Measurements from ENCODE around the gene VIL1. TPM values are rescaled to one million over a fixed set of nuclear protein-coding genes. Genes with fewer than 3 reads are reported as not detected.

The VIL1 gene
- total and polyA plus RNA-seq, 2 of the 13 experiments (the other 11 are each of a cell fraction or from before 2014, with no cell fraction given): 287 to 301 TPM

DNA sequence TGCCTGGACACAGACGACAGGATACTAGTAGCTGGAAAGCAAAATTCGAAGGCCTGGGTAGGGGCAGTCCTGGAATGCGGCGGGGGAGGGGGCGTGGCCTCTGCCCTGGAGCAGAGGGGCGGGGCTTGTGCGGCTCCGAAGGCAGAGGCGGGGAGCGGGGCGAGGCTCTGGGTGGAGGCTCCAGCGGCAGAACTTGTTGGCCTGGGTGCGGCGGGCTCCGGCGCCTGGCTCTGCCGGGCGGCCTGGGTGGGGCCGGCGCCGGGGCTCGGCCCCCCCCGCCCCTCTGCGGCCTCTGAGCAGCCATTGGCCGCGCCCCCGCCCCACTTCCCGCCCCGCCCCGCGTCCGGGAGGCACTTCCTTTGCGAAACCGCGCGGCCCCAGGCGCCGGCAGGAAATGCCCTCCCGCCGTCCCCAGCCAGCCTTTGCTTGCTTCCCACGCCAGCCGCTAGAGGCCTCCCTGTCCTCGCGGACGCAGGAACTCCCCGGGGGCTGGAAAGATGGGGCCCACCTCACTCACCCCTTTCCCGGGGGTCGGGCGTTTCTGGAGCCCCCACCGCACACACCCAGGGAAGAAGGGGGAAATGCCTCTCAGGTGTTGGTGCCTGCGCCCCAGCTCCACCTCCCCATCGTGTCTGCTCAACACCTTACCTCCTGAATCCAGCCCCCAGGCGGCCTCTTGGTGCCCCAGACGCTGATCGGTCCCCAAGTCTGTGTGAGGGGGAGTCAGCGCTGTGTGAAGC lies 12.5 kb upstream of the VIL1 start (continued):
- TF ChIP-seq, protein P1, sequence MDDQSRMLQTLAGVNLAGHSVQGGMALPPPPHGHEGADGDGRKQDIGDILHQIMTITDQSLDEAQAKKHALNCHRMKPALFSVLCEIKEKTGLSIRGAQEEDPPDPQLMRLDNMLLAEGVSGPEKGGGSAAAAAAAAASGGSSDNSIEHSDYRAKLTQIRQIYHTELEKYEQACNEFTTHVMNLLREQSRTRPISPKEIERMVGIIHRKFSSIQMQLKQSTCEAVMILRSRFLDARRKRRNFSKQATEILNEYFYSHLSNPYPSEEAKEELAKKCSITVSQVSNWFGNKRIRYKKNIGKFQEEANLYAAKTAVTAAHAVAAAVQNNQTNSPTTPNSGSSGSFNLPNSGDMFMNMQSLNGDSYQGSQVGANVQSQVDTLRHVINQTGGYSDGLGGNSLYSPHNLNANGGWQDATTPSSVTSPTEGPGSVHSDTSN (CRISPR knock-in tag; IDR thresholded peaks at IDR 0.05; ENCODE audit: borderline replicate concordance): no peak
- TF ChIP-seq ZNF780A (CRISPR knock-in tag; IDR thresholded peaks at IDR 0.05): no peak
- TF ChIP-seq, protein P2, sequence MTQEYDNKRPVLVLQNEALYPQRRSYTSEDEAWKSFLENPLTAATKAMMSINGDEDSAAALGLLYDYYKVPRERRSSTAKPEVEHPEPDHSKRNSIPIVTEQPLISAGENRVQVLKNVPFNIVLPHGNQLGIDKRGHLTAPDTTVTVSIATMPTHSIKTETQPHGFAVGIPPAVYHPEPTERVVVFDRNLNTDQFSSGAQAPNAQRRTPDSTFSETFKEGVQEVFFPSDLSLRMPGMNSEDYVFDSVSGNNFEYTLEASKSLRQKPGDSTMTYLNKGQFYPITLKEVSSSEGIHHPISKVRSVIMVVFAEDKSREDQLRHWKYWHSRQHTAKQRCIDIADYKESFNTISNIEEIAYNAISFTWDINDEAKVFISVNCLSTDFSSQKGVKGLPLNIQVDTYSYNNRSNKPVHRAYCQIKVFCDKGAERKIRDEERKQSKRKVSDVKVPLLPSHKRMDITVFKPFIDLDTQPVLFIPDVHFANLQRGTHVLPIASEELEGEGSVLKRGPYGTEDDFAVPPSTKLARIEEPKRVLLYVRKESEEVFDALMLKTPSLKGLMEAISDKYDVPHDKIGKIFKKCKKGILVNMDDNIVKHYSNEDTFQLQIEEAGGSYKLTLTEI (CRISPR knock-in tag; conservative IDR thresholded peaks at IDR 0.05): no peak
- TF ChIP-seq ZFP90 (CRISPR knock-in tag; IDR thresholded peaks at IDR 0.05; ENCODE audit: borderline replicate concordance): peak; percentile 84
- TF ChIP-seq POLR2A (IDR thresholded peaks at IDR 0.05; ENCODE audit: insufficient read depth in 1 of 2, low read depth in 2 of 2, low read length in 2 of 2): peak in 1 of 2 experiments; percentile 23; a peak in 1 of 4 replicates
- TF ChIP-seq IKZF1 (IDR thresholded peaks at IDR 0.05): no peak
- TF ChIP-seq, protein P3, sequence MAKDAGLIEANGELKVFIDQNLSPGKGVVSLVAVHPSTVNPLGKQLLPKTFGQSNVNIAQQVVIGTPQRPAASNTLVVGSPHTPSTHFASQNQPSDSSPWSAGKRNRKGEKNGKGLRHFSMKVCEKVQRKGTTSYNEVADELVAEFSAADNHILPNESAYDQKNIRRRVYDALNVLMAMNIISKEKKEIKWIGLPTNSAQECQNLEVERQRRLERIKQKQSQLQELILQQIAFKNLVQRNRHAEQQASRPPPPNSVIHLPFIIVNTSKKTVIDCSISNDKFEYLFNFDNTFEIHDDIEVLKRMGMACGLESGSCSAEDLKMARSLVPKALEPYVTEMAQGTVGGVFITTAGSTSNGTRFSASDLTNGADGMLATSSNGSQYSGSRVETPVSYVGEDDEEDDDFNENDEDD (CRISPR knock-in tag; IDR thresholded peaks at IDR 0.05; ENCODE audit: borderline replicate concordance): peak; percentile 56; the same call in 1 of the 2 replicates
- TF ChIP-seq, protein P4, sequence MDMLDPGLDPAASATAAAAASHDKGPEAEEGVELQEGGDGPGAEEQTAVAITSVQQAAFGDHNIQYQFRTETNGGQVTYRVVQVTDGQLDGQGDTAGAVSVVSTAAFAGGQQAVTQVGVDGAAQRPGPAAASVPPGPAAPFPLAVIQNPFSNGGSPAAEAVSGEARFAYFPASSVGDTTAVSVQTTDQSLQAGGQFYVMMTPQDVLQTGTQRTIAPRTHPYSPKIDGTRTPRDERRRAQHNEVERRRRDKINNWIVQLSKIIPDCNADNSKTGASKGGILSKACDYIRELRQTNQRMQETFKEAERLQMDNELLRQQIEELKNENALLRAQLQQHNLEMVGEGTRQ (IDR thresholded peaks at IDR 0.05; ENCODE audit: low read depth, low read length): no peak
- TF ChIP-seq, protein P4 (CRISPR knock-in tag; IDR thresholded peaks at IDR 0.05; ENCODE audit: borderline replicate concordance): no peak
- peak; percentile 47 for TF ChIP-seq POLR2AphosphoS5 (IDR thresholded peaks at IDR 0.05; ENCODE audit: low read depth, low read length)
- TF ChIP-seq KAT7 (CRISPR knock-in tag; IDR thresholded peaks at IDR 0.05; ENCODE audit: borderline replicate concordance): peak; percentile 73; the same call in 1 of the 2 replicates
- TF ChIP-seq ZNF772 (CRISPR knock-in tag; IDR thresholded peaks at IDR 0.05): peak; percentile 80; the same call in 1 of the 2 replicates
- TF ChIP-seq FOXA1 (IDR thresholded peaks at IDR 0.05): no peak
- peak; percentile 22 for TF ChIP-seq FOXA1 (CRISPR knock-in tag; IDR thresholded peaks at IDR 0.05)
- TF ChIP-seq TRIM24 (CRISPR knock-in tag; IDR thresholded peaks at IDR 0.05): no peak
- TF ChIP-seq ZNF253 (CRISPR knock-in tag; IDR thresholded peaks at IDR 0.05; ENCODE audit: borderline replicate concordance): no peak
- TF ChIP-seq ZFP36L2 (CRISPR knock-in tag; IDR thresholded peaks at IDR 0.05): peak; percentile 36; the same call in 1 of the 2 replicates
- TF ChIP-seq RFX1 (IDR thresholded peaks at IDR 0.05): no peak
- TF ChIP-seq ERF (CRISPR knock-in tag; IDR thresholded peaks at IDR 0.05): peak; percentile 89; the same call in 1 of the 2 replicates
- TF ChIP-seq THYN1 (CRISPR knock-in tag; IDR thresholded peaks at IDR 0.05; ENCODE audit: borderline replicate concordance, low read depth): no peak; the same call in 1 of the 2 replicates
- TF ChIP-seq MXI1 (IDR thresholded peaks at IDR 0.05; ENCODE audit: borderline replicate concordance, low read depth, low read length): no peak
- TF ChIP-seq HOXA7 (CRISPR knock-in tag; IDR thresholded peaks at IDR 0.05): no peak
- TF ChIP-seq ZNF7 (CRISPR knock-in tag; IDR thresholded peaks at IDR 0.05): no peak
- TF ChIP-seq, protein P5, sequence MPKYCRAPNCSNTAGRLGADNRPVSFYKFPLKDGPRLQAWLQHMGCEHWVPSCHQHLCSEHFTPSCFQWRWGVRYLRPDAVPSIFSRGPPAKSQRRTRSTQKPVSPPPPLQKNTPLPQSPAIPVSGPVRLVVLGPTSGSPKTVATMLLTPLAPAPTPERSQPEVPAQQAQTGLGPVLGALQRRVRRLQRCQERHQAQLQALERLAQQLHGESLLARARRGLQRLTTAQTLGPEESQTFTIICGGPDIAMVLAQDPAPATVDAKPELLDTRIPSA (CRISPR knock-in tag; IDR thresholded peaks at IDR 0.05; ENCODE audit: borderline replicate concordance): 0 out of 2 replicates have a peak, but pooled peaks have one; percentile 80
- TF ChIP-seq PLRG1 (conservative IDR thresholded peaks at IDR 0.05): no peak
- peak; percentile 90 for TF ChIP-seq CBFB (CRISPR knock-in tag; IDR thresholded peaks at IDR 0.05)

Measured in HepG2 (cell line).